ENCODE results near the gene TMEM247. TPM values are rescaled to one million over a fixed set of nuclear protein-coding genes. Genes with fewer than 3 reads are reported as not detected.

The TMEM247 gene
- total and polyA plus RNA-seq, 2 donors (not counting 3 experiments of a cell fraction or from before 2014, with no cell fraction given): not detected

- intact Hi-C loops (cut with micrococcal nuclease) (no loop called here), dilution Hi-C loops (cut with MboI; ENCODE audit: extremely low pct_ligation_motif_present, low sequenced_read_pairs) (no loop called here)
- Histone ChIP-seq H2AFZ (ENCODE audit: low read depth, low read length) (no peak overlapping the region), H3K9me3 (replicated peaks; ENCODE audit: control insufficient read depth, insufficient read depth, low read length) (no peaks in the 10 kb centered on the region), H3K27ac (ENCODE audit: insufficient read depth, low read depth, low read length) (no peak overlapping the region), H3K36me3 (ENCODE audit: control insufficient read depth in 2 of 2, extremely low read depth in 1 of 2, insufficient read depth in 2 of 2, low read length in 2 of 2) (no peaks in the 10 kb centered on the region), H3K9ac (replicated peaks; ENCODE audit: extremely low read depth, insufficient read depth, low read length) (no peak overlapping the region), H3K27me3 (ENCODE audit: control insufficient read depth in 2 of 2, insufficient read depth in 2 of 2, low read length in 2 of 2) (no peaks in the 10 kb centered on the region), H3K4me2 (ENCODE audit: insufficient read depth, low read length) (no peak overlapping the region), H4K20me1 (replicated peaks; ENCODE audit: control insufficient read depth, extremely low read depth, insufficient read depth, low read length) (no peaks in the 10 kb centered on the region), H3K4me1 (ENCODE audit: control insufficient read depth, extremely low read depth, insufficient read depth, low read length) (peaks cover 8% of the 10 kb centered on the region), H3K4me3 (replicated peaks in 1 of 3; ENCODE audit: insufficient read depth in 1 of 3, low read depth in 1 of 3, low read length in 3 of 3) (no peak overlapping the region), H3K9me1 (replicated peaks; ENCODE audit: control insufficient read depth, extremely low read depth, insufficient read depth, low read length) (no peaks in the 10 kb centered on the region), H3K79me2 (ENCODE audit: control insufficient read depth, insufficient read depth, low read length) (no peaks in the 10 kb centered on the region)
- no TSS peak for BruUV-seq (replicated peaks)
- FAIRE-seq (no peak), DNase-seq (ENCODE audit: low read depth, low spot score) (no peak)
- TF ChIP-seq EZH2 (IDR thresholded peaks at IDR 0.05; ENCODE audit: borderline replicate concordance, low read depth, low read length, severe bottlenecking) (no peak), MYC (IDR thresholded peaks at IDR 0.05; ENCODE audit: low read depth, low read length) (no peak), POLR2A (IDR thresholded peaks at IDR 0.05; ENCODE audit: low read depth, low read length) (no peak)
- ChIA-PET CTCF (interaction anchor here (1.2 kb wide), 1 partner anchor 11 kb away, joined by 3 read pairs; no protein-coding TSS in a partner anchor), POLR2A (no interaction called here)
These were observed 12.9 kb downstream of the TMEM247 start for GRCh38 chr2:46492301-46492700.

GRCh38 chr2:46493241-46493970 lies 14.0 kb downstream of the TMEM247 start:
- H3K4me3 ChIP-seq (replicated peaks in 1 of 3; ENCODE audit: insufficient read depth in 1 of 3, low read depth in 1 of 3, low read length in 3 of 3): no peak overlapping the region
- H3K27ac ChIP-seq (ENCODE audit: insufficient read depth, low read depth, low read length): no peak overlapping the region
- POLR2A ChIA-PET: no interaction called here

More at GRCh38 chr2:46493241-46493970, 14.0 kb downstream of the TMEM247 start:
- Histone ChIP-seq H3K27me3 (ENCODE audit: control insufficient read depth in 2 of 2, insufficient read depth in 2 of 2, low read length in 2 of 2) (no peaks in the 10 kb centered on the region), H3K4me1 (ENCODE audit: control insufficient read depth, extremely low read depth, insufficient read depth, low read length) (peaks cover 4% of the 10 kb centered on the region), H2AFZ (ENCODE audit: low read depth, low read length) (no peak overlapping the region), H3K9ac (replicated peaks; ENCODE audit: extremely low read depth, insufficient read depth, low read length) (no peak overlapping the region), H3K4me2 (ENCODE audit: insufficient read depth, low read length) (no peak overlapping the region), H3K9me3 (replicated peaks; ENCODE audit: control insufficient read depth, insufficient read depth, low read length) (no peaks in the 10 kb centered on the region), H3K36me3 (ENCODE audit: control insufficient read depth in 2 of 2, extremely low read depth in 1 of 2, insufficient read depth in 2 of 2, low read length in 2 of 2) (no peaks in the 10 kb centered on the region), H3K9me1 (replicated peaks; ENCODE audit: control insufficient read depth, extremely low read depth, insufficient read depth, low read length) (no peaks in the 10 kb centered on the region), H4K20me1 (replicated peaks; ENCODE audit: control insufficient read depth, extremely low read depth, insufficient read depth, low read length) (no peaks in the 10 kb centered on the region), H3K79me2 (ENCODE audit: control insufficient read depth, insufficient read depth, low read length) (no peaks in the 10 kb centered on the region)
- BruUV-seq (replicated peaks): no TSS peak
- CTCF ChIA-PET: interaction anchor here (1.2 kb wide), 2 partner anchors 12 to 79 kb away, joined by 3 read pairs; no protein-coding TSS in a partner anchor
- DNase-seq (ENCODE audit: low read depth, low spot score): no peak
- no peak for FAIRE-seq
- dilution Hi-C loops (cut with MboI; ENCODE audit: extremely low pct_ligation_motif_present, low sequenced_read_pairs): no loop called here
- TF ChIP-seq JUN (IDR thresholded peaks at IDR 0.05; ENCODE audit: borderline replicate concordance, insufficient read depth, insufficient read length, low read depth) (peak; percentile 14), MAX (IDR thresholded peaks at IDR 0.05; ENCODE audit: insufficient read depth, insufficient read length) (no peak), CTCF (IDR thresholded peaks at IDR 0.05; ENCODE audit: extremely low read depth in 1 of 2, insufficient read depth in 1 of 2, low read depth in 1 of 2, low read length in 2 of 2) (no peak), POLR2AphosphoS5 (IDR thresholded peaks at IDR 0.05; ENCODE audit: insufficient read depth, low read depth, low read length) (no peak), EZH2 (IDR thresholded peaks at IDR 0.05; ENCODE audit: borderline replicate concordance, low read depth, low read length, severe bottlenecking) (no peak), GATA2 (IDR thresholded peaks at IDR 0.05; ENCODE audit: insufficient read depth, insufficient read length, low read depth, low read length) (no peak)
- intact Hi-C loops (cut with micrococcal nuclease): no loop called here
